Mesenteric fat pad (tissue), 1 donor: ENCODE data around the gene TMEM209. TPM values are rescaled to one million over a fixed set of nuclear protein-coding genes. Genes with fewer than 3 reads are reported as not detected.
"Not testable (repeated sequence)": the region's sequence is repeated elsewhere in the genome, so short reads cannot be mapped to it uniquely, and the experiment has no call there.

Experiments
- DNase-seq: peaks from one replicate; pipeline ENCODE4 v3.0.0-alpha.2; 2020; ENCODE audit warnings: low spot score
- total RNA-seq: library from RNA; stranded (reverse); fragmentation: NEBNext Ultra II Directional; extraction: Animal tissue kit (Norgen Biotek cat#: 25700); gene quantifications from one replicate; pipeline ENCODE4 v1.2.1, GENCODE V29; 2021
- donor health status: DM: yes; HTN: yes; CAD: no.

The TMEM209 gene
- total RNA-seq, 1 donor from 2014 or later: 17.2 TPM

DNA sequence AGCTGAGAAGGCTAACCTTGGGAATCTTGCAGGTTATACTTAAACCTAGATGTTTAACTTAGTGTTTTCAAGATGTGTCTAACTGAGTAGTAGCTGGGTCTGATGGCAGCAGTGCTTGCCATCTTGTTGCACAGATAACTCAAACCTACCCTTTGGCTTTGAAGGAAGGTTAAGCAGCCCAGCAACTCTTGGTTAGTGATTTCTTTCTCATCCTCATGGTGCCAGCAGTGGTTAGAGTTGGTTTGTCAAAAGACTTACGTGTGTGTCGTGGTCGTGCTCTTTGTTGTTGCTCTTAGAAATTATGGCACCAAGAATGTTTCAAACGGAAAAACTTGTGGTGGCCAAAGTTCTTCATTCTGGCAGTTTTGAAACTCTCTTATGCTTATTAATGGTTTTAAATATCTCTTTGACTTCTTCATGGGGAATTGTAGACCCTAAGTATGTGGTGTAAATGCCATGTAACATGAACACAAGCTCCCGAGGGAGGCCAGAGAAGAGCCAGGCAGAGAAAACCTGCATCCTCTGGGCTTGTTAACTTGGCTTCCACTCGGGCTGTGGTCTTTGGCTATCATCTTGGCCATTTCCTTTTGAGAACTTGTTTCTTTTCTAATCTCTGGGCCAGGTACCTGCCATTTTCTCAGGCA, 73.9 kb downstream of the TMEM209 start:
- no peak for DNase-seq

GRCh38 chr7:130129011-130129411, 76.2 kb downstream of the TMEM209 start:
- DNase-seq: no peak

DNA sequence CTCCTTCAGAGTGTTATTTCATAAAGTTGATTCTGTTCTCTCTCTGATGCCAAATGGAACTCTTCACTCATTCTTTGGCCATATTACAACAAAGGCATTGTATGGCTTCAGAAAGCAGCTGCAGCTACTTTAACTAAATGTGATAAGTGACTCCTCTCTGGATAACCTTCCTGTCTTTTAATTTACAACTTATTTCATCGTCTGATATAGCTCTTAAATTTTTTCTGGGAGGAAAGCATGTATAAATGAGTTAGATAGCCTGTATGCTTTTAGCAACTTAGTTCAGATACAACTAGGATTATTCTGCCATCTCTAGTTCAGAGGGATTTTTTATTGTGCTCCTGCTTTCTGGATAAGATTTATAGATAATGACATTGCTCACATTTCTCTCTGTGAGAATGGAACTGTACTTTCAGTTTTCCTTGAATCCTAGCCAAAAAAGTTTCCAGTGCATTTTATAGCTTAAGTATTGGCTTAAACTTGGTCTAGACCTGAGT, 77.3 kb downstream of the TMEM209 start:
- DNase-seq: no peak

DNA sequence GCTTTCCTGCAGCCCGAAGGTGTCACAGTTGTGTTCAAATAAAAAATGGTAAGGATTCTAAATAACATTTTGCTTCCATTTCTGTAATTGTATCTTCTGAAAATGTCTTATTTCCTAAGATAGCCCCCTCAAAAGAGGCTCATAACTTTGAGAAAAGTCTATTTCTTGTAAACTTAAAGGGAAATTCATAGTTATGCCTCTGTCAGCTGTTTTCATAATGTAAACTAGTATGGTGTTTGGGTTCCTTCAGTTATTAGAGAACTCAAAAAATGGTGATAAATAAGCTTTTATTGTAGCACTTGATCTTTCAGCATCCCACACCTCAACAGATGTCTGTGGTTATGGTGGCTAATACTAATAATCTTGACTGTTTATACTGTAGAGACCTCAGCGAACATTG, 77.8 kb downstream of the TMEM209 start:
- no peak for DNase-seq

DNA sequence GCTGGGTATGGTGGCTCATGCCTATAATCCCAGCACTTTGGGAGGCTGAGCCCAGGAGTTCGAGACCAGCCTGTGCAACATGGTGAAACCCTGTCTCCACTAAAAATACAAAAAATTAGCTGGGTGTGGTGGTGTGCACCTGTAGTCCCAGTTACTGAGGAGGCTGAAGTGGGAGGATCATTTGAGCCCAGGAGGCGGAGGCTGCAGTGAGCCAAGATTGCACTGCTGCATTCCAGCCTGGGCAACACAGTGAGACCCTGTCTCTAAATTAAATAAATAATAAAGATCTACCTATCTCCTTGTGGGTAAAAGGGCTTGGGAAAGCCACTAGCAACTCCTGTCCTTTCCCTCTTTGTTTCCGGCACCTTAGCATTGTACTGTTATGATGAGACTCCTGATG, 78.4 kb downstream of the TMEM209 start:
- not testable (repeated sequence) for DNase-seq

- DNase-seq: no peak
These were observed 80.5 kb downstream of the TMEM209 start for GRCh38 chr7:130124711-130125110.

DNA sequence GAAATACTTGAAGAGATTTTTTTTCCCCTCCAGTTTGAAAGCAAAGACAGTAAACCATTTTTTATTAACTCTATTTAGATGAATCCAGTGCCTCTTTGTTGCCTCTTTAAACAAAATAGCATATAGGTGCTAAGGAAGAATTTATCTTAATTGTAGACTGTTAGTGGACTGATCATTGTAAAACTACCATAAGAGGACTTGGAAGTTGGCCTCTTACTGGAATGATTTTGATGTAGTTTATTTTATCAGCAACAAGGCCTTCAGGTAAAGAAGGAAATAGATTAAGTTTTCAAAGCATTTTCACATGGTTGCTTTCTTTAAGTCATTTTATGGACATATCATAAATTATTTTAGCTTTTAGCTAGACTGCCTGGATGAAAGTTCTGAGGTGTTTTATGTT, 81.7 kb downstream of the TMEM209 start:
- DNase-seq: no peak

GRCh38 chr7:130118801-130119200, 86.4 kb downstream of the TMEM209 start:
- no peak for DNase-seq

DNA sequence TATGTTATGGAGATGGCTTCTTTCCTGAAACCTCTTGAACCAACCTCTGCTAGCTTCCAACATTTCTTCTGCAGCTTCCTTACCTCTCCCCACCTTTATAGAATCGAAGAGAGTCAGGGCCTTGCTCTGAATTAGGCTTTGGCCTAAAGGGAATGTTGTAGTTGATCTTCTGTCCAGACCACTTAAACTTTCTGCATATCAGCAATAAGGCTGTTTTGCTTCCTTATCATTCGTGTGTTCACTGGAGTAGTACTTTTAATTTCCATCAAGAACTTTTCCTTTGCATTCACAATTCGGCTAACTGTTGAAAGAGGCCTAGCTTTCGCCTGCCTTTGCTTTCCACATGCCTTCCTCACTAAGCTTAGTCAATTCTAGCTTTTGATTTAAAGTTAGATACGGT, 86.9 kb downstream of the TMEM209 start:
- no peak for DNase-seq

DNA sequence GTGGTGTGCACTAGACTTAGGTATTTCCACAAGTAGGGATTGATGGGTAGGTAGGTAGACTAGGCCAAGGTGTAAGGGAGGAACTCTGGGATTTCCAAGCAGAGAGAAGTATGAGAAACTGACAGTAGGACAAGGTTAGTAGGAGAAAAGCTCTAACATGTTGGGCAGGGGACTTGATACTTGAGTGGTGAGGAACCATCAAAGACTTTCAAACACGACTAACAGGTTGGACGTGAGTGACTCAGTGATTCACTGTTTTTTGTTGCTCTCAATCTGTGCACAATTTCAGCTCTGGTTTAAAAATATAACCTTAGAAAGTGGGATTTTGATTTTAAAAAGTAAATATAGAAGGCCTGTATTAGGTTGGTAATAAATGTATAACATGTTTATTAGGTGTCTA, 90.4 kb downstream of the TMEM209 start:
- DNase-seq: no peak

Other genes with a start within 250 kb of the TMEM209 start
- gene ZC3HC1, start 154.0 kb downstream of the TMEM209 start, total RNA-seq: 16.4 TPM
- 30.6 TPM for gene KLHDC10, start 134.9 kb downstream of the TMEM209 start, total RNA-seq
- gene SSMEM1, start 2.5 kb upstream of the TMEM209 start, total RNA-seq: 0.39 TPM
- gene CPA2, start 61.5 kb upstream of the TMEM209 start, total RNA-seq: 2.2 TPM
- gene CPA4, start 87.8 kb upstream of the TMEM209 start, total RNA-seq: 3.2 TPM
- gene CPA5, start 139.4 kb upstream of the TMEM209 start, total RNA-seq: not detected
- 4.0 TPM for gene CPA1, start 175.1 kb upstream of the TMEM209 start, total RNA-seq
- 9.3 TPM for gene CEP41, start 235.6 kb upstream of the TMEM209 start, total RNA-seq